Measurements from ENCODE around the gene GRK1.
A peak's percentile ranks its signal among the peaks of the same experiment; 100 is the strongest.
"Not testable (repeated sequence)": the region's sequence is repeated elsewhere in the genome, so short reads cannot be mapped to it uniquely, and the experiment has no call there.

The GRK1 gene

DNA sequence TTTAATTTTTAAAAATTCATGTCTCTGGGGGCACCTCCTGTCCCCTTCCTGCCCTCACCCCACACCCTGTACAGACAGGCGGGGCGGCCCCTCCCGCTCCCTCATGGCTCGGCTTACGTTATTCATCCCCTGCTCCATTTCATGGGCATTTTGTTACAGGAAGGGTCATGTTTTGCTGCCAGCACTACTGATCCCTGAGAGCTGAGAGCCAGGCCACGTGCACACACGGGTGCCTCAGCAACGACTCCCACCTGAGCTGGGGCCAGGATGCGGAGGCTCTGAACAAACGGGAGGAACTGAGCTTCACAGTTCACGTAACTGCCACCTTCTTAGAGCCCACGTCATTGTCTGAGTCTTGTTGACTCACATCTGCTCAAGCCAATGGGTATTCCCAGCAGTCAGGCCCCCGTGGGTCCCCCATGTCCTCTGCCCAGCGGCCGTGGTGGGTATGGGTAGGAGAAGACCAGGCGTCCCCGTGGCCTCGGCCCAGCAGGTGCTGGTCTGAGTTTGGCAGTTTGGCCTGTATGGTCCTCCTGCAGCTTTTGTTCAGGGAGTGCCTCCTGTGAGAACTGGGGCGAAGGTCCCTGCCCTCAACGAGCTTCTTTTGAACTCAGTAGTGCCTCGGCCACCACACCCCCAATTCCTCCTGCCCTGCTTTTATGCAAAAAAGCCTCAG lies 75.6 kb downstream of the GRK1 start:
- TF ChIP-seq, protein P1, sequence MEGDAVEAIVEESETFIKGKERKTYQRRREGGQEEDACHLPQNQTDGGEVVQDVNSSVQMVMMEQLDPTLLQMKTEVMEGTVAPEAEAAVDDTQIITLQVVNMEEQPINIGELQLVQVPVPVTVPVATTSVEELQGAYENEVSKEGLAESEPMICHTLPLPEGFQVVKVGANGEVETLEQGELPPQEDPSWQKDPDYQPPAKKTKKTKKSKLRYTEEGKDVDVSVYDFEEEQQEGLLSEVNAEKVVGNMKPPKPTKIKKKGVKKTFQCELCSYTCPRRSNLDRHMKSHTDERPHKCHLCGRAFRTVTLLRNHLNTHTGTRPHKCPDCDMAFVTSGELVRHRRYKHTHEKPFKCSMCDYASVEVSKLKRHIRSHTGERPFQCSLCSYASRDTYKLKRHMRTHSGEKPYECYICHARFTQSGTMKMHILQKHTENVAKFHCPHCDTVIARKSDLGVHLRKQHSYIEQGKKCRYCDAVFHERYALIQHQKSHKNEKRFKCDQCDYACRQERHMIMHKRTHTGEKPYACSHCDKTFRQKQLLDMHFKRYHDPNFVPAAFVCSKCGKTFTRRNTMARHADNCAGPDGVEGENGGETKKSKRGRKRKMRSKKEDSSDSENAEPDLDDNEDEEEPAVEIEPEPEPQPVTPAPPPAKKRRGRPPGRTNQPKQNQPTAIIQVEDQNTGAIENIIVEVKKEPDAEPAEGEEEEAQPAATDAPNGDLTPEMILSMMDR (conservative IDR thresholded peaks at IDR 0.05; ENCODE audit: low read depth, low read length): no peak
- DNase-seq (ENCODE audit: low read depth): peak; percentile 32
- H3K4me3 ChIP-seq (ENCODE audit: low read length): no peak overlapping the region

DNA sequence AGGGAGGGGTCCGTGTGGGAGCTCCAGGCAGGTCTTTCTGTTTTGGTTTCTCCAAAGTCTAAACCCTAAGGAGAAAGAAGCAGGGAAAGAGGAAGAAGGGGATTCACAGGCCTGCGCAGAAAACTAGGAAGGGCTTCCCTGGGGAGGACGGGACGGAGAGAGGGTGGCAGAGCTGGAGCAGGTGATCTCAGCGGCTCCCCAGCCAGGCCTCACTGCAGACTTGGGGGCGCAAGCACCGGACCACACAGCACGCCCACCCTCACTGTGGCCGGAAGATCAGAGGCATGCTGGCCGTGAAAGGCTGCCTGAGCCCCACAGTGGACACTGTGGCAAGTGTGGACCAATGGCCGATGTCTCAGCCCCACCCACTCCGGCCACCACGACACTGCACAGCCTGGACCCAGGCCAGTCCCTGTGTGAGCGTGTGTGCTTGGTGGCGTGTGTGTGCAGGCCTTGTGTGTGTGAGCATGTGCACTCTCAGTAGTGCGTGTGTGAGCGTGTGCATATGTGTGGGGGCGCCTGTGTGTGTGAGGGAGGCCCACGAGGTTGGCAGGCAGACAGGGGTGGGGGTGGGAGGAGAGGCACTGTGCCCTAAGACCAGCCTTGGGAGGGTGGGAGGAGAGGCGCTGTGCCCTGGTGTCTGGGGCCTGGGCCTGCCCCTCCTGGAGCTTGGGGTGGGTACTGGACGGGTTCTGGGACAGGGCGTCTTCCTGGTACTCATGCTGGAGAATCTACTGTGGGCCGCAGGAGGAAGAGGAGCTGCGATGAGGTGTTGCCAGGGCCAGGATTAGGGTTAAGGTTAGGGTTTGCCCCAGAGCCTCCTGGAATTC lies 76.6 kb downstream of the GRK1 start:
- H3K4me3 ChIP-seq (ENCODE audit: low read length): no peak overlapping the region
- DNase-seq (ENCODE audit: low read depth): no peak
- TF ChIP-seq, protein P1 (conservative IDR thresholded peaks at IDR 0.05; ENCODE audit: low read depth, low read length): no peak

DNA sequence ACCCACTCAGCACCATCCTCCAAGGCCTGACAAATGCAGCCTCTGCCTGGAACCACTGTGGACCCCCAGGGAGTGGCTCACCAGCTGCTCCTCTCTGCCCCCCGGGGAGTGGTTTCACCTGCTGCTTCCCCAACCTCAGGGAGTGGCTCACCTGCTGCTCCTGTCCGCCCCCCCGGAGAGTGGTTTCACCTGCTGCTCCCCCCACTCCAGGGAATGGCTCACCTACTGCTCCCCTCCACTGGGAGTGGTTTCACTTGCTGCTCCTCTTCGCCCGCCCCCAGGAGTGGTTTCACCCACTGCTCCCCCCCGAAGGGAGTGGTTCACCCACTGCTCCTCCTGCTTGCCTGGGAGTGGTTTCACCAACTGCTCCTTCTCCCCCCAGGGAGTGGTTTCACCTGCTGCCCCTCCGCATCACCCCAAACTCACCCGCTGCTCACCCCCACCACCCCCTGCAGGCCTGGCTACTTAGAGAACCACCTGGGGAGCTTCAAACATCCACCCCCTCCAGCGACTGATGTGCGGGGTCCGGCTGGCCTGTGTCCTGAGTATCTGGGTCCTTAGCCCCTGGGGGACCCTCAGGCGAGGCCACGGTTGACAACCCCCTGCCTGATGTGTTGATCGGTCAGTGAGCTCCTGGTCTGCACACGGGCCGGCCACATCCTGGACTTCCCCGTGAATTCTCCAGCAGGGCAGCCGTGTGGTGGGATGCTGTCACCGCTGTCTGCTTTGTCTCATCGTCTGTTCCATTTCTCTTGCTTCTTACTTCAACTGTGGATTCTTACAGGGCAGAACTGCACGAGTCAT lies 77.4 kb downstream of the GRK1 start:
- H3K4me3 ChIP-seq (ENCODE audit: low read length): no peak overlapping the region
- DNase-seq (ENCODE audit: low read depth): no peak
- TF ChIP-seq, protein P1 (conservative IDR thresholded peaks at IDR 0.05; ENCODE audit: low read depth, low read length): no peak

DNA sequence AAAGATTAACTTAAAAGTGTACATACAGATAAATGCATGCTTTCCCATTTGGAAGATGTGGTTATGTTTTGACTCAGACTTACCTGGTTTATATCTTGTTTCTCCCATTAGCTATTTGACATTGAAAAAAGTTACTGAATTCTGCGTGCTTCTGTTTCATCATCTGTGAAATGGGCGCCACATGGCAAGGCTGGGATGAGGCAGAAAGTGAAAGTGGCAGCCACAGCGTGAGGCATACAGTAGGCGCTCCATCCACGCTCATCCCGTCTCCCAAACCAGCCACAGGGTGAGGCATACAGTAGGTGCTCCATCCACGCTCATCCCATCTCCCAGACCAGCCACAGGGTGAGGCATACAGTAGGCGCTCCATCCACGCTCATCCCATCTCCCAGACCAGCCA lies 78.0 kb downstream of the GRK1 start:
- TF ChIP-seq, protein P1 (conservative IDR thresholded peaks at IDR 0.05; ENCODE audit: low read depth, low read length): no peak
- no peak for DNase-seq (ENCODE audit: low read depth)
- H3K4me3 ChIP-seq (ENCODE audit: low read length): no peak overlapping the region

DNA sequence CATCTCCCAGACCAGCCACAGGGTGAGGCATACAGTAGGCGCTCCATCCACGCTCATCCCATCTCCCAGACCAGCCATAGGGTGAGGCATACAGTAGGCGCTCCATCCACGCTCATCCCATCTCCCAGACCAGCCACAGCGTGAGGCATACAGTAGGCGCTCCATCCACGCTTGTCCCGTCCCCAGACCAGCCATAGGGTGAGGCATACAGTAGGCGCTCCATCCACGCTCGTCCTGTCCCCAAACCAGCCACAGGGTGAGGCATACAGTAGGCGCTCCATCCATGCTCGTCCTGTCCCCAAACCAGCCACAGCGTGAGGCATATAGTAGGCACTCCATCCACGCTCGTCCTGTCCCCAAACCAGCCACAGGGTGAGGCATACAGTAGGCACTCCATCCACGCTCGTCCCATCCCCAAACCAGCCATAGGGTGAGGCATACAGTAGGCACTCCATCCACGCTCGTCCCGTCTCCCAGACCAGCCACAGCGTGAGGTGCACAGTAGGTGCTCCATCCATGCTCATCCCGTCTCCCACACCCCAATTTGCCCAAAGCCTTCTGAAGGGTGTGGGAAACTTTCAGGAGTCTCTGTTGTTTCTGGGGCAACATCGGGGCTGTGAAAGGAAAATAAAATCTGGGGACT lies 78.6 kb downstream of the GRK1 start:
- DNase-seq (ENCODE audit: low read depth); H3K4me3 ChIP-seq (ENCODE audit: low read length): not testable (repeated sequence)

DNA sequence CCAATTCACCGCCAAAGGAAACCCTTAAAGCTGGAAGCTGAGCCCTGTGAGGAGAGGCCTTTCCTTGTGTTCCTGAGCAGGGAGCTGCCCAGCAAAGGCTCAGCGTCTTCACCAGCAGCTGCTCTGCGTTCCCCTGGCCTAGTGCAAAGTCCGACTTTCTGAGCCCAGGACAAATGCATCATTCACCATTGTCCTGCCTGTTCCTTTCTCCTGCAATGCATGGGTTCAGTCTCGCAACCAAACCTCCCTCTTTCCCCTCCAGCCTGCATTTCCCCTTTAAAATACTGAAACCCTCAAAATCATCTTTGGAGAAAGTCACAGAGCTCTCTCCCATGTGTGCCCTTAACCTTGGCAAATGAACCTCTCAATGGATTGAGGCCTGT lies 79.1 kb downstream of the GRK1 start:
- TF ChIP-seq, protein P1 (conservative IDR thresholded peaks at IDR 0.05; ENCODE audit: low read depth, low read length): no peak
- no peak for DNase-seq (ENCODE audit: low read depth)

DNA sequence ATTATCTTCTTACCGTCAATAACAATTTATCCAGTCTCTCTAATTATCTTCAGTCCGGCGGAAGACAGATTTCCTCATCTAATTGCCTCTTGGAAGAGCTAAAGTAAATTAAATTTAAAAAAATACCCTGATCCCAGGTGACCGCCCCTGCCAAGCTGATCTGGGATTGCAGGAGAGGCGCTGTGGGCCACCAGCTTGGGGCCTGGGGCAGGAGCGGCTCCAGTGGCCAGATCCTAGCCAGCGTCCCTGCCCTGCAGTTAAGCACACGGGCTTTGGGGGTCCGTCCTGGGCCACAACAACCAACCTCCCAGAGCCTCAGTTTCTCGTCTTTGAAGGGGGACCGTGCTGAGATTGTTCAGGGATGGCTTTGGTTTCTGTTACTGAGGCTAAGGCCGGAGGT lies 79.7 kb downstream of the GRK1 start:
- no peak for DNase-seq (ENCODE audit: low read depth)
- TF ChIP-seq, protein P1 (conservative IDR thresholded peaks at IDR 0.05; ENCODE audit: low read depth, low read length): no peak
- no peak overlapping the region for H3K4me3 ChIP-seq (ENCODE audit: low read length)

More for the DNA sequence above, 79.1 kb downstream of the GRK1 start:
- no peak overlapping the region for H3K4me3 ChIP-seq (ENCODE audit: low read length)
